ENCODE results near the gene ZSCAN31. TPM values are rescaled to one million over a fixed set of nuclear protein-coding genes. Genes with fewer than 3 reads are reported as not detected.

The ZSCAN31 gene
- total and polyA plus RNA-seq, 9 of the 15 experiments (the other 6 are each of a cell fraction or from before 2014, with no cell fraction given), result 3.9 to 12.1 (median 7.0) TPM

- TF ChIP-seq AFF1 (IDR thresholded peaks at IDR 0.05; ENCODE audit: low read depth in 1 of 2, partially characterized antibody in 2 of 2) (no peak), NR2C1 (IDR thresholded peaks at IDR 0.05) (0 out of 2 replicates have a peak, but pooled peaks have one; percentile 17), NR2C1 (tag; IDR thresholded peaks at IDR 0.05) (no peak), ETS2 (tag; IDR thresholded peaks at IDR 0.05; ENCODE audit: borderline replicate concordance, poor library complexity, severe bottlenecking) (no peak), FOXJ3 (CRISPR knock-in tag; IDR thresholded peaks at IDR 0.05) (no peak), POU5F1 (IDR thresholded peaks at IDR 0.05; ENCODE audit: borderline replicate concordance, low read depth, low read length, partially characterized antibody) (no peak), THAP7 (CRISPR knock-in tag; IDR thresholded peaks at IDR 0.05) (no peak), ATF6 (CRISPR knock-in tag; IDR thresholded peaks at IDR 0.05) (no peak), ZNF280A (IDR thresholded peaks at IDR 0.05; ENCODE audit: low read depth, partially characterized antibody) (no peak), MBD2 (IDR thresholded peaks at IDR 0.05; ENCODE audit: borderline replicate concordance, low read depth) (no peak), NCOA2 (IDR thresholded peaks at IDR 0.05; ENCODE audit: partially characterized antibody in 2 of 2) (peak in 1 of 2 experiments; percentile 41), PRPF4 (IDR thresholded peaks at IDR 0.05; ENCODE audit: insufficient read depth, low read depth, low read length, poor library complexity, severe bottlenecking) (no peak), ZFP36 (IDR thresholded peaks at IDR 0.05; ENCODE audit: low read depth, low read length, partially characterized antibody) (no peak), ZNF778 (CRISPR knock-in tag; IDR thresholded peaks at IDR 0.05) (no peak), ZNF764 (CRISPR knock-in tag; IDR thresholded peaks at IDR 0.05; ENCODE audit: low read depth) (no peak), FUS (optimal IDR thresholded peaks at IDR 0.05; ENCODE audit: low read depth, low read length) (no peak)
Measured at GRCh38 chr6:28280595-28281287, 55.2 kb downstream of the ZSCAN31 start (continued).

All from K562 (cell line).